Esophagus squamous epithelium (tissue), 4 donors: ENCODE measurements around the gene PDXDC1.

ENCODE experiments used
- POLR2A ChIP-seq, 4 donors: fragments of 450-650 bp; IDR thresholded peaks; one replicate each; pipeline ENCODE4 v1.6.1; 2017; ENCODE audit warnings: antibody characterized with exemption in 4 of 4, mild to moderate bottlenecking in 4 of 4, moderate library complexity in 3 of 4
- TF ChIP-seq, protein P1 (sequence below), 6 experiments: fragments of 450-650 bp in 4 of 6; fragments of 200-600 bp in 2 of 6; sonication (generic) in 2 of 6; IDR thresholded peaks; one replicate each; pipeline ENCODE4 v1.5.1; 2016 to 2019; ENCODE audit warnings: antibody characterized with exemption in 6 of 6, mild to moderate bottlenecking in 4 of 6, moderate library complexity in 4 of 6

- TF ChIP-seq, protein P1, sequence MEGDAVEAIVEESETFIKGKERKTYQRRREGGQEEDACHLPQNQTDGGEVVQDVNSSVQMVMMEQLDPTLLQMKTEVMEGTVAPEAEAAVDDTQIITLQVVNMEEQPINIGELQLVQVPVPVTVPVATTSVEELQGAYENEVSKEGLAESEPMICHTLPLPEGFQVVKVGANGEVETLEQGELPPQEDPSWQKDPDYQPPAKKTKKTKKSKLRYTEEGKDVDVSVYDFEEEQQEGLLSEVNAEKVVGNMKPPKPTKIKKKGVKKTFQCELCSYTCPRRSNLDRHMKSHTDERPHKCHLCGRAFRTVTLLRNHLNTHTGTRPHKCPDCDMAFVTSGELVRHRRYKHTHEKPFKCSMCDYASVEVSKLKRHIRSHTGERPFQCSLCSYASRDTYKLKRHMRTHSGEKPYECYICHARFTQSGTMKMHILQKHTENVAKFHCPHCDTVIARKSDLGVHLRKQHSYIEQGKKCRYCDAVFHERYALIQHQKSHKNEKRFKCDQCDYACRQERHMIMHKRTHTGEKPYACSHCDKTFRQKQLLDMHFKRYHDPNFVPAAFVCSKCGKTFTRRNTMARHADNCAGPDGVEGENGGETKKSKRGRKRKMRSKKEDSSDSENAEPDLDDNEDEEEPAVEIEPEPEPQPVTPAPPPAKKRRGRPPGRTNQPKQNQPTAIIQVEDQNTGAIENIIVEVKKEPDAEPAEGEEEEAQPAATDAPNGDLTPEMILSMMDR (IDR thresholded peaks at IDR 0.05), result no peak
- no peak for TF ChIP-seq POLR2A (IDR thresholded peaks at IDR 0.05)
Measured at GRCh38 chr16:15035163-15035729, 60.4 kb downstream of the PDXDC1 start.
